Cardiac septum (tissue), 1 donor: ENCODE results near the gene SOHLH1. TPM values are rescaled to one million over a fixed set of nuclear protein-coding genes. Genes with fewer than 3 reads are reported as not detected.
"Not testable (repeated sequence)": the region's sequence is repeated elsewhere in the genome, so short reads cannot be mapped to it uniquely, and the experiment has no call there.

Experiments
- DNase-seq: peaks from one replicate; pipeline ENCODE4 v3.0.0-alpha.2; 2020; ENCODE audit warnings: low spot score
- intact Hi-C: fragments of 100-400 bp; cut with DNase I; formaldehyde crosslinking; loops from one replicate; pipeline ENCODE4 v1.14.0; 2022
- total RNA-seq: library from RNA; stranded (reverse); fragmentation: NEBNext Ultra II Directional; extraction: Animal tissue kit (Norgen Biotek cat#: 25700); gene quantifications from one replicate; pipeline ENCODE4 v1.2.1, GENCODE V29; 2021
- donor health status: DM: no; HTN: no; CAD: no.

SOHLH1 gene
- total RNA-seq, 1 donor from 2014 or later = not detected

DNA sequence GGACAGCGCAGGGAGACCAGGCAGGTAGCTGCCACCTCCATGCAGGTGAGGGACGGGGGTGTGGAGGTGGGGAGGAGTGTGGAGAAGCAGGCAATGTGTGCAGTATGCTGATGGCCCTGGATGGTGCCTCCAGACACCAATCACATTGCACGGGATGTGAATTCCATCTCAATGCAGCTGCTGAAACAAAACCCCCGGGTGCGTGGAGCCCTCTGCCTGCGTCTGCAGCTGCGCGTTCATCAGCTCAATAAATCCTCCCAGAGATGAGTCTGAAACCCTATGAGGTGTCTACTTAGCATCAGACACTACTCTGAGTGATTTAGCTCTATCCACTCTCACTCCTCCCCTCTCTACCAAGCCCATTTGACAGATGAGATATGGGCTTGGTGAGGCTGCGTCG is 10.3 kb downstream of the SOHLH1 start:
- no peak for DNase-seq
- intact Hi-C loops = no loop called here

DNA sequence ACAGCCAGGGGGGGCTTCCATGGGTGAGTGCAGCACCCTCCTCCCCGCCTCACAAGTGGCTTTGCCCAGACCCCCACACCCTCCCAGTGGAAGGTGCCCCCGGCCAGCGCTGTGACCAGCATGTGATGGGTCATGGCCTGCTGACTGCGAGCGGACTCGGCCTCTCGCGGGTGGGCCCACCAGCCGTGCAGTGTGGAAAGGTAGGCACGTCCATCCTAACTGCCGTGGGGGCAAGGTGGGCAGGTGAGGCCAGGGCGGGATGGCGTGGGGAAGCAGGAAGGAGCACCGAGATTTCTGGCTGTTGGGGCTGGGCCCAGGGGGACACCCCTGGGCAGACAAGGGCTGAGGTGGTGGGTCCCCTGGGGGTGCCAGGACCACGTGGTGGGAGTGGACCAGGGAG is 12.1 kb downstream of the SOHLH1 start:
- DNase-seq = no peak
- intact Hi-C loops = no loop called here

DNA sequence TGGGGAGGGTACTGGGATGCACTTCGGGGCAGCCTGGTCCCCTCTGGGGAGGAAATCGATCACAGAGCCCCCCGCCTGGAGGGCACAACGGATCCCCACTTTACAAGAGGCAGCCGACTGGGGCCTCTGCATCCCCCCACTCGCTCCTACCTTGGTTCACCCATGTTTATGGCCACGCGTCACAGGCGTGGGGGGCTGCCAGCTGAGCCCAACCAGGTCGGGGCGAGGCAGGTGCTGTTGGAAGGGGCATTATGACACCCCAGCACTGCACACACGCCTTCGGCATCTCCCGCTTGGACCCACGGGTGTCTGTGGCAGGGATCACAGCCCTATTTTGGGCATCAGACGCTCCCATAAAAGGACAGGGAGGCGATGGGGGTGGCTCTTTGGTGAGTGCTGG is 14.6 kb downstream of the SOHLH1 start:
- intact Hi-C loops = no loop called here
- DNase-seq = no peak

DNA sequence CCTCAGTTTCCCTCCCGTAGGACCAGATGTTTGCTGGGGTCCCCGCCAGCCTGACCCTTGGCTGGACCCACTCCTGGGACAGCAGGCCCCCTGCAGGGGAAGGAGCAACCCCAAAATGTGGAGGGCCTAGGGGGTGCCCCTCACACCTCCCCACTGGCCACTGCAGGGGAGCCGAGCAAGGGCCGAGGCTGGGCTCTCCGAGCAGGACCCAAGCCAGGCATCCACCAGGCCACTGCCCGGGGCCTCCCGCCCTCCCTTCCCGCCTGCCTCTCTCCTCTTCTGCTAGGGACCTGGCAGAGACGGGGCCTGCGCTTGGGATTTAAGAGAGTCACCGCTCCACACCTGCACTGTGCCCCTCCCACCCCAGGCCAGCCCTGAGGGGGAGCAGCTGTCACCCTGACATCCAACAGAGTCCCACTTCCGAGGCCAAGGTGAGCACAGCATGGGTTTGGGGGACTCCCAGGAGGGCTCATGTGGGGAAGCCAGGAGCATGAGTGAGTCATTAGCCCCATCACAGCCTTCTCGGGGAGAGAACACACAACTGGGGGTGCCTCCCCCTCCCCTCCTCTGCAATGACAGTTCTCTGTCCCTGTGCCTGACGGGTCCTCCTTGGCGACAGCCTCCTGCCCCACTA is 15.8 kb downstream of the SOHLH1 start:
- no peak for DNase-seq
- intact Hi-C loops = no loop called here

DNA sequence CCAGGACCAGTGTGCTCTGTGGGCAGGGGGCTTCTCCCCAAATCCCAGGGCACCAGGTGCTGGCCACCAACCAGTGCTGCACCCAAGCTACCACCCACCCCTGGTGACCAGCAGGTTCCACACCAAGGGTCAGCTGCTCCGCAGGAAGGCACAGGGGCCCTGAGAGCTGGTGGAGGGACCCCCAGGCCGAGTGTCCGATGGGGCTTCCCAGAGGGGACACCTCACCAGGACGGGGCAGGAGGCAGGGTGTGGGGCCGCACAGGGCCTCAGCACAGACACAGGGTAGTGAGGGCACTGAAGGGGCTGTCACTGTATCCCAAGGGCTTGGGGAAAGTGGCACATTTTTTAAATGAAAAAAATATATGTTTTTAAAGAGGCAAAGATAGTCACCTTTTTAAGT is 18.1 kb downstream of the SOHLH1 start:
- DNase-seq = no peak
- intact Hi-C loops = no loop called here

DNA sequence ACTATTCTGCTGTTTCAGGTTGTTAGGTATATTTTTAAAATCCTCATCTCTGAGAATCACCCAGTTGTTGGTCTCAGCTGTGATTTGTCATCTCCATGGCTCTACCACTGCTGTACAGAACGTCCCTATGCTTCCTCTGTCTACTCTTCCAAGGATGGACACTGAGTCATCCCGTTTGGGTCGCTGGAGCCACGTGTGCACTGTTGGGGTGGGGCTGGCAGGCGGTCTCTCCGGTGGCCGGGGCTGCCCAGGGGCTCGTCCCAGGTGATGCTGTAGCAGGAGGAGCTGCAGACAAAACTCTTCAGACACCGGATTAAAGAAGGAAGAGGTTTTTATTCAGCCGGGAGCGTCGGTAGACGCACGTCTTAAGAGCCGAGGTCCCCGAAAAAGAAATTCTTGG is 19.2 kb downstream of the SOHLH1 start:
- no peak for DNase-seq
- intact Hi-C loops = no loop called here

DNA sequence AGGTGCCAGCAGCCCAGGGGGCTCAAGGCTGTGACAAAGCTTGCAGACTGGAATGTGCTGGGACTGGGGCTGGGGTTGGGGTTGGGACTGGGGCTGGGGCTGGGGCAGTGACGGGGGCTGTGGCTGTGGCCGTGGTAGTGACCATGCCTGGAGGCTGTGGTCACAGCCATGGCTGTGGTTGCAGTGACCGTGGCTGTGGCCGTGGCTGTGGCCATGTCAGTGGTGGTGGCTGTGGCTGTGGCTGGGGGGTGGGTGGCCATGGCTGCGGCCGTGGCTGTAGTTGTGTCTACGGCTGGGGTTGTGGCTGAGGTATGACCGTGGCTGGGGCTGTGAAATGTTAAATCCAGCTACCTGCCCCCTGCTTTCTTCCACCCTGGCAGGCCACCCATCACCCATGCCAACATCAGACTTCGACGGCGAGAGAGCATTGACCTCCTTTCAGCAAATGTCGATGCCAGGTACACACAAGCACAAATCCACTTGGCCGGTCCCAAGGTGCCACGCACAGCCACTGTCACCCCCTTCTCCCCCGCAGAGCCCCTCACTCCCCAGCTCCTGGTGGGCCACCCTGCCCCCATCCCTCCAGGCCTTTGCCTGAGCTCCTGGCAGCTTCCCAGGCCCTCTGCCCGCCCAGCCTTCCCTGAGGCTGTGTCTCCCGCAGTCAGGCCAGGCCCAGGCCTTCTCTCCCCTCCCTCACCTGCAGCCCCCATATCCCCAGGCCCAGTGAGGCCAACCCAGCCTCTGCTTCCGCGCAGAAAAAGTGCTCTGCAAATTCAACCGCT is 20.9 kb downstream of the SOHLH1 start:
- no peak for DNase-seq
- intact Hi-C loops = no loop called here

DNA sequence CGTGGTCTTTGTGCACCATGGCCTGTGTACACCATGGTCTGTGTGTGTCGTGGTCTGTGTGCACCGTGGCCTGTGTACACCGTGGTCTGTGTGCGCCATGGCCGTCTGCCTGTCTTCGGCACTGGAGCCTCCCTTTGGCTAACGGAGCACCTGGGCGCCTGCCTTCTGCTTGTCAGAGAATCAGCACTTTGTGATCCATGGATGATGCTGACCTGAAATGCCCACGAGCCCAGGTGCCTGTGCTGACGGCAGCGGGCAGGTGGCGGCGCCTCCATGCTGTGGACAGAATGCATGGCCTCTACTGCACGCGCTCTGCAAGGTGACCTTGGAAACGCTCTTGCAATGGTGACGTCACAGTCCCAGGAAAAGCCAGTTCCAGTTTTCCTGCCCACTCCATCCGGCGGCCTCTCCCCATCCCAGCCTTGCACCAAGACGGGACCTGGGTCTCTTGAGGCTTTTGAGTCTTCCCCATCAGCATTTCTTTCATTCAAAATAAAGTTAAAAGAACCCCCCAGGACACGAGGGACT is 21.6 kb downstream of the SOHLH1 start:
- intact Hi-C loops = no loop called here
- no peak for DNase-seq

DNA sequence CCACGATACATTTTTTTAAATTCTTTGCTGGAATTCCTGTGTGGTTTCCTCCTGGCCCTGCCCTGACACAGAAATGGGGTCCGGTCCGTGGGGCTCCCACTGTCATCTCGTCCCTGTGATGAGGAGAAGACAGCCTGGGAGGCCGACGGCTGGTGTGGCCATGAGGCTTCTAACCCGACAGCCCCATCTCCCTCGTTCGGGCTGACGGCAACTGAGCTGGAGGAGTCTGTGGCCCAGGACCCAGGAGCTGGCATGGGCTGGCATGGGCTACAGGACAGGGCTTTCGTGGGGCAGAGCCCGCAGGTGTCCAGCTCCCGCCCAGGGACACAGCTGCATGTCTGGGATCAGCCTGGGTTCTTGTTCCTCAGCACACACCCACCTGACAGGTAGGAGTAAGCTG is 22.4 kb downstream of the SOHLH1 start:
- intact Hi-C loops = no loop called here
- DNase-seq = no peak

DNA sequence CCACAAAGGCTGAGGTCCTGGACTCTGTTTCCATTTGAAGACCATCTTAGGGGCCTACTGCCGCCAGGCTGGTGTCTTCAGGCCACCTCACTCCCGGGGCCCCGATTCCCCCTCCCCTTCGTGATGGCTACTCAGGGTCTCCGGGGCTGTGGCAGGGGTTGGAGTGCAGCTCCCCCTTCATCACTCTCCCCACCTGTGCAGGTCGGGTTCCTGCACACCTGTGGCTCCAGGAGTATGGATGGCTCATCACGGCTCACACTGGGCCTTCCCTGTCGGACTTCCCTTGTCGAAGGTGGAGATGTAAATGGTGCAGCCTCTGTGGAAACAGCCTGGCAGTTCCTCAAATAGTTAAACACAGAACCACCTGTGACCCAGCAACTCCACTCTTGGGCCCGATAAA is 24.3 kb downstream of the SOHLH1 start:
- DNase-seq = no peak
- intact Hi-C loops = no loop called here

DNA sequence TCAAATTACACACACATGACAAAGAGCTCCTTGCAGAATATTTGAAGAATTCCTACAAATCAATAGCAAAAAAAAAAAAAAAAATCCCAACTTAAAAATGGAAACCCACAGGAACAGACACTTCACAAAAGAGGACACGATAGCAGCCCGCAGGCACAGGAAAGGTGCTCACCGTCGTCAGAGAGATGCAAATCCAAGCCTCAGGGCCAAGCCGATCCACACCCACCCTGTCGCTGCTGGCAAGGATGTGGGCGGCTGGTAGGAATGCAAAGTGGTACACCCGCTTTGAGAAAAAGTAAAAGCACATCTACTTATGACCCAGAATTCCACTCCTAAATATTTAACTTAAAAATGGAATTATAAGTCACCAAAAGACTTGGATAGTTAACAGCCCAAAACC is 25.3 kb downstream of the SOHLH1 start:
- intact Hi-C loops = no loop called here
- no peak for DNase-seq

DNA sequence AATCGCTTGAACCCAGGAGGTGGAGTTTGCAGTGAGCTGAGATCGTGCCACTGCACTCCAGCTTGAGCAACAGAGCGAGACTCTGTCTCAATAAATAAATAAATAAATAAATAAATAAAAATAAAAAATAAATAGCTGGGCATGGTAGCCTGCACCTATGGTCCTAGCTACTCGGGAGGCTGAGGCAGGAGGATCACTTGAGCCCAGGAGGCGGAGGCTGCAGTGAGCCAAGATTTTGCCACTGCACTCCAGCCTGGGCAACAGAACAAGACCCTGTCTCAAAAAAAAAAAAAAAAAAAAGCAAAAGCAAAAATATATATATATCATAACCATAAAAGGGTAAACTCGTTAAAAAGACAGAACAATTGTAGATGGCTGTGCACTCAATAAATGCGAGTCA is 26.5 kb downstream of the SOHLH1 start:
- intact Hi-C loops, DNase-seq: not testable (repeated sequence)

DNA sequence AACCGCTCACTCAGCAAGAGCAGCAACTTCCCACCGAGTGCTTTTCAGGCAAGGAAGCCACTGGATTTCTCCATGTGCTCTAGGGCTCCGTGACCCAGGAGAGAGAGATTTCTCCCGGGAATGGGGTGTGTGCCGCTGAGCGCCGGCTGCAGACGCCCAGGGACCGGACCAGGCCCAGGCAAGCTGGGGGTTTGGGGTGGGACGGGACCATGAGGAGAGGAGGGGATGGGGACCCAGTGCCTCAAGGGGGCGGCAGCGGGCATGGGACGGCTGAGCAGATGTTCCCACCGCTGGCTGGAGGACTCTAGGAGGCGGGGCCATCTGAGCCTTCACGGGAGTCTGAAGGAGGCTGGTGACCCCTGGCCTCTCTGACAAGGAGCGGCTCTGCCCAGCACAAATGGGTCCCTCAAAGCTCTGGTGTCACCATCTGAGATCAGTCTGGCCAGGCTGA is 27.7 kb downstream of the SOHLH1 start:
- intact Hi-C loops = no loop called here
- DNase-seq = no peak

DNA sequence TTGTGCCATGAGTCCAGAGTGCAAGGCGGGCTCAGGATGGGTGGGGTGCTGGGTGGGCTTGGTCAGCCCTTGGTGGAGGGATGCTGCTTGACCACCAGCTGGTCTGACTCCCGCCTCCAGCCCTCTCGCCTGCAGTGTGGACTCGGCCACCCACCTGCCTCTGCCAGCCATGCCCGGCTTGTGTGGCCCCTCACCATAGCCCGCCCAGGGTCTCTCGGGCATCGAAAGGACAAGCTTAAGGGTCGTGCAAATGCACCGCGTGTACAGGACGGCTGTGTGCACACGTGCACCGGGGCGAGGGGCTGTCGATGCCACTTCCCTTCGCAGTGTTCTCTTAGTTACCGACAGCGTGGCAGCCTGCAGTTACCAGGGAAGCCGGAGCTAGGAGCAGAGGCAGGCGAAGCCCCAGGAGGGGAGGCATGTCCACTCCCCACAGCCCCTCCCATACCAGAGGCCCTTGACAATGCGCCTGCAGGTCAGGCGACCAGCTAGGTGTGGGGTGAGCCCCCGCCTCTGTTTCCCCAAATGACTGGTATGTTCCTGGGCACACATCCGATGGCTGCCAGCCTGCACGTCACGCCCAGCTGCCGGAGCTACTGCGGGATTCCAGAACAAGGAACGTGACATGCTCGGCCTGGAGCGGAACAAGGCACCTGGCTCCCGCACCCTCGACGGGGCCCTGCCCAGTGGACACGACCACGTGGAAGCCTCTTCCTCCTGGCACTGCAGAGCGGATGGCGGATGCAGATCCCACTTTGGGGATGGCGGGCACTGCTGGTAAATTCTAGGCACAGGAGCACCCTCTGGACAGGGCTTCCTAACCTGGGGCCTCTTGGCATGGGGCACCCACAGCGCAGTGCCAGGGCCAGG is 28.3 kb downstream of the SOHLH1 start:
- peak; percentile 71 for DNase-seq
- intact Hi-C loops = no loop called here

DNA sequence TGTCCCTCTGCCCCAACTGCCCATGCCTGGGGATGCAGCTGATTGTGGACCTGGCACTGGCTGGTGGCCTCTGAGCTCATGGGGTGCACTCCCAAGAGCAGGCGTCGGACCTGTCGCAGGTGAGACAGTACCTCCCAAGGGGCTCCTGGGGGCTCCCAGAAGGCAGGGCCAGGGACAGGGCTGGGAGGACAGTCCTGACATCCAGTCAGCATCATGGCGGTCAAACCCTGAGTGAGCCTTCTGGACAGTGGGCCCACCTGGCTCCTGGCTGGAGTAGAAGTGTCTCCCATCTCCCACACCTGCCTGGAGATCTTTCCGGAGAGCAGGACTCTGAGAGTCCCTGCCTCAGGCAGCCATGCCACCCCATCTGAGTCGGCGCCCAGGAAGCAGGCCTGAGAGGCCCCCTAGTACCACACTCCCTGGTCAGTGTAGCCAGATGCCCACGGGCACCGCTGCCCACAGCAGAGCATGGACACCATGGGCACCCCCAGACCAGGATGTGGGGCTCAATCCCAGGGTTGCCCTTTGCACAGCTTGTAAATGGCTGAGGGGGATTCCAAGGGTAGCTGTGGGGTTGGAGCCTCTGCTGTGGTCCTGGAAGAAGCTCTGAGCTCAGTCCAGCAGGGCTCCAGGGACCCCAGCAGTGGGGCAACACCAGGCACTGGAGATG is 29.5 kb downstream of the SOHLH1 start:
- DNase-seq = peak; percentile 64
- intact Hi-C loops = no loop called here

DNA sequence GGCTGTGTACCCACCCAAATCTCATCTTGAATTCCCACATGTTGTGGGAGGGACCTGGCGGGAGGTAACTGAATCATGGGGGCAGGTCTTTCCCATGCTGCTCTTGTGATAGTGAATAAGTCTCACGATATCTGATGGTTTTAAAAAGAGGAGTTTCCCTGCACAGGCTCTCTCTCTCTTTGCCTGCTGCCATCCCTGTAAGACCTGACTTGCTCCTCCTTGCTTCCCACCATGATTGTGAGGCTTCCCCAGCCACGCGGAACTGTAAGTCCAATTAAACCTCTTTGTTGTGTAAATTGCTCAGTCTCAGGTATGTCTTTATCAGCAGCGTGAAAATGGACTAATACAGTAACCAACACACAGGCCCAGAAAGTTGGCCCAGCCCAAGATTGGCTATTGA is 30.3 kb downstream of the SOHLH1 start:
- intact Hi-C loops, DNase-seq: not testable (repeated sequence)

DNA sequence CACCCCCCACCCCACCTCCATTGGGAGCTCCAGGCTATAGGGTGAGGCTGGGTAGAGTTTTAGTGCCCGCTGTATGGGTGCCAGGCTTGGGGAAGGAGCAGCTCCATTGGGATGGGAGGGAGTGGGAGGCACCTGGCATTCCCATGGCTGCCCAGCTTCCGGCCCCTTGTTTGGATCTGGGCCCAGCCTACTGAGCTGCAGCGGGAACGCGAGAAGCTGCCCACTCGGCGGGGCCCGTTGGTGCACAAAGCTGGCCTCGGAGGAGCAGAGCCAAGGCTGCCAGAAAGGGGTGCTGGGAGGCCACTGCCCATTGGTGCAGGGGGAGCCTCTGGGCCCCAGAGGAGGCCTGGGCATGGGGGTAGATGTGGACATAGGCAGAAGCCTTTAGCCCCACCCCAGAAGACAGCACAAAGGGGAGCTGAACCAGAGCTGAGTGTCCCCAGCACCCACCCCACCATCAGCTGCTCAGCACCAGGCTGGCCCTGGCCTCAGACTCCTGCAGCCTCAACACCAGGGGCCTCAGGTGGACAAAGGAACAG is 31.7 kb downstream of the SOHLH1 start:
- peak; percentile 55 for DNase-seq
- intact Hi-C loops = no loop called here

DNA sequence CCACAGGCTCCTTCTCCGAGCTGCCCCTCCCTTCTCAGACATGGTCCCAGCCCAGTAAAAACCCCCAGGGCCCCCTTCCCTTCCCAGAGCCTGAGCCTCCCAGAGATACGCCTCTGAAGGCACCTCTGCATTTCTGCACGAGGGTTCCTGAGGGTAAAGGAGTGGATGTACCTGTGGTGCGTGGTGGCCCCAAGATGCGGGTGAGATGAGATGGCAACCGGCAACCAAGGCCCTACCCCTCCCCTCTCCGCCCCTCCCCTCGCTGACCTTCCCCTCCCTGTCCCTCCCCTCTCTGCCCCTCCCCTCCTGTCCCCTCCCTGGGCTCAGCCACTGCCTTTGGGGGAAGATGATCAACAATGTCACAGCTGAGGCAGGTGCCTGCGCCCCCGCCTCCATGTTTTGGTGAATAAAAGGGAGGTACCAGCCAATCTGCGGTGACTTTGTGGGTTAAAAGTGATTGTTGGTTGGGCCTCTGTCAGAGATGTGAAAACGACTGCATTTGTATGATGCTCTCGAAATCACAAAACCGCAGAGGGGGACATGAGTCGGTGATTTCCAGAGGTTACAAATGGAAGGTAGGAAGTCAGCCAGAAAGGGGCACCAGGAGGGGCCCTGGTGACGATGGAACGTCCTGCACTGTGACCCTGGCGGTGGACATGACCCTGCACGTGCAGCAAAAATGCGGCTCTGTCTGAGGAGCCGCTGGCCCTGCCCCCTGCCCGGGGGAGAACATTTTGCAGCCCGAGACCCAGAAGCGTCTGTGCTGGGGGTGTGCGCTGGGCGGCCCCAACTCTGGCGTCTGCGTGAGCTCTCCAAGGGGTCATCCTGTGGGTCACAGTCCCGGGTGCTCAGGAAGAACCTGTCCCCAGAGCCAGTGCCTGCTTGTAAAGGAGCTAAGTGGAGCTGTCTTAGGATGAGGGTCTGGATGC is 32.5 kb downstream of the SOHLH1 start:
- DNase-seq = peak; percentile 58
- intact Hi-C loops = no loop called here
